ENCODE data around the gene CCDC110.

The CCDC110 gene

DNA sequence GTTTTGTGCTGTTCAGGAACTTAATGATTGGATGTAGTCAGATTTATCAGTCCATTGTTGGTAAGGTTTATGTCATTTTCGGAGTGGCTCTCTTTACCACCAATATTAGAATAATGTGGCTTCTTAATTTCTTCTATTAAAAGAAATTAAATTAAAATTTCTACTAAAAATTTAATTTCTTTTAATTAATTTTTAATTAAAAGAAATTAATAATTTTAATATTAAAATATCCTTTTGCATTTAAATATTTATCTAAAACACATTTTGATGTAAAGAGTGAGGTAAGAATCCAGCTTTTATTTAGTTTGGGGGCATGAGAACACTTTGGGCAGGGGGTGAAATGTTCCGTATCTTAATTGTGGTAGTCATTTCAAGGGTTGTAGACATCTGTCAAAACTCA lies 30.1 kb downstream of the CCDC110 start:
- H3K9me3 ChIP-seq (ENCODE audit: control insufficient read depth, insufficient read depth, low read length): no peaks in the 10 kb centered on the region
- no peak overlapping the region for H3K4me3 ChIP-seq (ENCODE audit: low read depth, low read length)
- H3K27me3 ChIP-seq (ENCODE audit: control insufficient read depth, insufficient read depth, low read length): no peaks in the 10 kb centered on the region
- no peaks in the 10 kb centered on the region for H3K36me3 ChIP-seq (ENCODE audit: control insufficient read depth, insufficient read depth, low read length)
- H3K9ac ChIP-seq (ENCODE audit: low read depth, low read length): no peak overlapping the region
- no peaks in the 10 kb centered on the region for H3K4me1 ChIP-seq (ENCODE audit: control insufficient read depth, insufficient read depth, low read length)

DNA sequence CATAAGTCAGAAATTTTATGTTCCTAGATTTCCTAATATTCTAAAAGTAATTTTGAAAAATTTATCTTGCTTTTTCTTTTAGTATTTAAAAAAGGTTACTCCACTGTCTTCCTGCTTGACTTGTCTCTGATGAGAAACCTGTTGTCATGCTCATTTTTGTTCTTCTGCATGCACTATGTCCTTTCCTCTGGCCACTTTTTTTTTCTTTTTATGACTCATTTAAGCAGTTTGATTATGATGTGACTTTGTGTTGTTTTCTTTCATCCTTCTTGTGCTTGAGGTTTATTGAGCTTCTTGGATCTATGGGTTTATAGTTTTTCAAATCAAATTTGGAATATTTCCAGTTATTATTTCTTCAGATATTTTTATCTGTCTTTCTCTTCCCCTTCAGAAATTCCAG lies 33.7 kb downstream of the CCDC110 start:
- Histone ChIP-seq H3K4me1 (ENCODE audit: control insufficient read depth, insufficient read depth, low read length) (no peaks in the 10 kb centered on the region), H3K36me3 (ENCODE audit: control insufficient read depth, insufficient read depth, low read length) (no peaks in the 10 kb centered on the region), H3K9me3 (ENCODE audit: control insufficient read depth, insufficient read depth, low read length) (no peaks in the 10 kb centered on the region), H3K4me3 (ENCODE audit: low read depth, low read length) (no peak overlapping the region), H3K27me3 (ENCODE audit: control insufficient read depth, insufficient read depth, low read length) (no peaks in the 10 kb centered on the region), H3K9ac (ENCODE audit: low read depth, low read length) (no peak overlapping the region)

DNA sequence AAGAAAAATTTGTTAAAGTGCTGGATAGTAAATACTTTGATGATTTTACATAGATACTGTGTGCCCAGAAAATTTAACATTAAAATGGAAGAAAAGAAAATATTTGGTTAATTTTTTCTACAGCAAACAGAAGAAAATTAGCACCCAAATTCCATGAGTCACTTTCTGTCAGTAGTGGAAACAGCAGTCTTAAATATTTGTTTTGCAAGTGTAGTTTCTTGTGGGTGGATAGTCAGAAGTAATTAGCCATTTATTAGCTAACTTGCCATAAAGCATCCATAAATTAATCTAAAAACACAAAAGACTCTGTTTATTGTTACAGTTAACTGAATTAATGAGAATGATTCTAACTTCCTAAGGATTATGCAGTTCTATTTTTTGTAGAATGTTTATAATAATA lies 36.1 kb downstream of the CCDC110 start:
- Histone ChIP-seq H3K4me1 (ENCODE audit: control insufficient read depth, insufficient read depth, low read length) (no peaks in the 10 kb centered on the region), H3K9ac (ENCODE audit: low read depth, low read length) (no peak overlapping the region), H3K9me3 (ENCODE audit: control insufficient read depth, insufficient read depth, low read length) (no peaks in the 10 kb centered on the region), H3K36me3 (ENCODE audit: control insufficient read depth, insufficient read depth, low read length) (no peaks in the 10 kb centered on the region), H3K27me3 (ENCODE audit: control insufficient read depth, insufficient read depth, low read length) (no peaks in the 10 kb centered on the region), H3K4me3 (ENCODE audit: low read depth, low read length) (no peak overlapping the region)

DNA sequence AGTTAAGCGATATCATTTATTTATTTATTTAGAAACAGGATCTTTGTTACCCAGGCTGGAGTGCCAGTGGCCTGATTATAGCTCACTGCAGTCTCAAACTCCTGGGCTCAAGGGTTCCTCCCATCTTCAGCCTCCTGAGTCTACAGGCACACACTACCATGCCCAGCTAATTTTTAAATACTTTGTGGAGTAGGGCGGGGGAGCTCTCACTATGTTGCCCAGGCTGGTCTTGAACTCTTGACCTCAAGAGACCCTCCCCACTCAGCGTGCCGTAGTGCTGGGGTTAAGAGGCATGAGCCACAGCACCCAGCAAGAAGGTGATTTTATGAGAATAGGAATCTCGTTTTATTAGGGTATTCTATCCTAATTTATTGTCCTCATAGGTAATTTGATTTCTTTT lies 41.9 kb downstream of the CCDC110 start:
- peaks cover 3% of the 10 kb centered on the region for H3K4me1 ChIP-seq (ENCODE audit: control insufficient read depth, insufficient read depth, low read length)
- no peak overlapping the region for H3K9ac ChIP-seq (ENCODE audit: low read depth, low read length)
- H3K27me3 ChIP-seq (ENCODE audit: control insufficient read depth, insufficient read depth, low read length): no peaks in the 10 kb centered on the region
- no peaks in the 10 kb centered on the region for H3K36me3 ChIP-seq (ENCODE audit: control insufficient read depth, insufficient read depth, low read length)
- no peak overlapping the region for H3K4me3 ChIP-seq (ENCODE audit: low read depth, low read length)
- no peaks in the 10 kb centered on the region for H3K9me3 ChIP-seq (ENCODE audit: control insufficient read depth, insufficient read depth, low read length)

DNA sequence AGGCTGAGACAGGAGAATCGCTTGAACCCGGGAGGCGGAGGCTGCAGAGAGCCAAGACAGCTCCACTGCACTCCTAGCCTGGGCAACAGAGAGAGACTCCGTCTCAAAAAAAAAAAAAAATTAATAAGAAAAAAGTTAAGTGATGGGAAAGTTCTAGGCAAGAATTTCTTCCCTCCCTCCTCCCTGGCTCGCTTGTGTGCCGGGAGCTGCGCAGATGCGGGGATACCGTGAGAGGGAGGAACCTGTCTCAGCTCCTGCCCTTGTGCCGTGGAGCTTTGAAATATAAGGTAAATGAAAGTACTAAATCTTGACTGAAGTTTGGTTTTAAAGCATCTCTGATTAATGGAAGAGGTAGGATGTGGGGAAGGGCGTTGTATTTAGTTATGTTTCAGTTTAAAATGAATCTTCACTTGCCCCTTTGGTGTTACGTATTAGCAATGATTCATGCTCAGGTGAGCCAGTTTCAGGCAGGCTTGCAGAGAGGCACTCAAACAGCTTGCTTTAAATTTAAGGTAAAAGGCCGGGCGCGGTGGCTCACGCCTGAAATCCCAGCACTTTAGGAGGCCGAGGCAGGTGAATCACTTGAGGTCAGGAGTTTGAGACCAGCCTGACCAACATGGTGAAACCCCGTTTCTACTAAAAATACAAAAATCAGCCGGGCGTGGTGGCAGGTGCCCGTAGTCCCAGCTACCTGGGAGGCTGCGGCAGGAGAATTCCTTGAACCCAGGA lies 44.4 kb downstream of the CCDC110 start:
- H3K4me3 ChIP-seq (ENCODE audit: low read depth, low read length): no peak overlapping the region
- H3K4me1 ChIP-seq (ENCODE audit: control insufficient read depth, insufficient read depth, low read length): peaks cover 3% of the 10 kb centered on the region
- no peaks in the 10 kb centered on the region for H3K9me3 ChIP-seq (ENCODE audit: control insufficient read depth, insufficient read depth, low read length)
- H3K36me3 ChIP-seq (ENCODE audit: control insufficient read depth, insufficient read depth, low read length): no peaks in the 10 kb centered on the region
- no peaks in the 10 kb centered on the region for H3K27me3 ChIP-seq (ENCODE audit: control insufficient read depth, insufficient read depth, low read length)
- no peak overlapping the region for H3K9ac ChIP-seq (ENCODE audit: low read depth, low read length)

DNA sequence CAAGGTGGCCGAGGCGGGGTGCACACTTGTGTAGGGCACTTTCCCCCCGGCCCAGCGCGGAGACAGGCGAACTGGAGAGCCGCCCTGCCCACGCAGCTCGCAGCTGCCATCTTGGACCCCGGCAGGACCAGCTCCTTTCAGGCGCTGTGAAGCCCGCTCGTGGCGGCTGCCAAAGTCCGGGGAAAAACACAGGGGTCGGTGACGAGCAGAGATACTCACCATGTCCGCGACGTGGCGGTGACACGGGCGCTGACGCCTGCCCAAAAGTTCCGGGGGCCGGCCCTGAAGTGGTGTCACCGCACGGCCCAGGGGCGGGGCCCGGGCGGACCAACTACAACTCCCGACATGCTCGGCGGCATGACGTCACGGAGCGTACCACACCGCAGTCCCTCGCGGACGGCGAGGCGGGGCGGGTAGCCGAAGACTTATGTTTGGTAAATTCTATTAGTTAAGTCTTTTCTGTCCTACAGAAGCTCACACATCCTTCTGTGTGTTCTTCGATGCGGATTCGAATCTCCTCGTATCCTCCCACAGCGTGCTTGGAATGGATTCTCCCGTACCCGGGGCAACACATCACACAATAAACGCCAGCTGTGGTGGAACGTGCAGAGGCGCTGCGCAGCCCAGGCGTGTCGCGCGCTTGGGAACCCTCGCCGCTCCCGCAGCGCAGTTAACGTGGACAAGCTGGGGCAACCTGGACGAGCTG lies 45.7 kb downstream of the CCDC110 start, which contains the start of gene UFSP2:
Gene UFSP2 (minus strand): TSS at position 318 of the 706 bp plus-strand sequence. CDS start 96 bp downstream, at position 222.
- no peaks in the 10 kb centered on the region for H3K27me3 ChIP-seq (ENCODE audit: control insufficient read depth, insufficient read depth, low read length)
- H3K9ac ChIP-seq (ENCODE audit: low read depth, low read length): peak within 1 kb of the TSS; percentile 99
- H3K9me3 ChIP-seq (ENCODE audit: control insufficient read depth, insufficient read depth, low read length): no peaks in the 10 kb centered on the region
- H3K4me3 ChIP-seq (ENCODE audit: low read depth, low read length): peak within 1 kb of the TSS; percentile 92
- no peaks in the 10 kb centered on the region for H3K36me3 ChIP-seq (ENCODE audit: control insufficient read depth, insufficient read depth, low read length)
- H3K4me1 ChIP-seq (ENCODE audit: control insufficient read depth, insufficient read depth, low read length): peaks cover 3% of the 10 kb centered on the region

DNA sequence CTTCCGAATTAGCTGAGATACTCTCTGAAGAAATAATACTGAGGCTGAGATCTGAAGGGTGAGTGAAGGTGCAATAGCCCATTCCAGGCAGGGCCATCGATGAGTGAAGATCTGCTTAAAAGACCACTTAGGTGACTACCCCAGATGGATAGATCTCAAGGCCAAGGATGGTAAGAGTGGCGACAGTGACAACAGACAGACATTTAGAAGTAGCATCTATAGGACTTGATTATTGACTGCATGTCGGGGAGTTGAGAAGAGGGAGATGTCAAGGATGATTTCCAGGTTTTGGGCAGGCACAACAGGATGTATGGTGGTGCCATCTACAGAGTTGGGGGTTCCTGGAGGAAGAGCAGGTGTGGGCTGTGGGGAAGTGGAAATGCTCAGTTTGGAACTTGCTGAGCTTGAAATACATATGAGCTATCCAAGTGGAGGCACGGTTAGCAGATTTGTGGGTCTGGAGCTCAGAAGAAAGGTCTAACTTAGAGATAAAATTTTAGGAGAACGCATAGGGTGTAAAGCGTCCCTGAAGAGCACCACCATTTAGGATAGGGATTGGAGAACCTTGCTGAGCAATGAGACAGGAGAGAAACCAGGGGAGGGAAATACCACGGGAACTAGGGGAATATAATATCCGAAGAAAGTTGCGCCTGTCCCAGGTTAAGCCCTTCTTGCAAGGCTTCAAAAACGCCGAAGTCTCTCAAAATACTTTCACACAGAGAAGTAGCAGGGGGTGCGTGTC lies 46.5 kb downstream of the CCDC110 start:
- H3K9me3 ChIP-seq (ENCODE audit: control insufficient read depth, insufficient read depth, low read length): no peaks in the 10 kb centered on the region
- peak overlapping the region; percentile 99 for H3K9ac ChIP-seq (ENCODE audit: low read depth, low read length)
- H3K36me3 ChIP-seq (ENCODE audit: control insufficient read depth, insufficient read depth, low read length): no peaks in the 10 kb centered on the region
- peak overlapping the region; percentile 92 for H3K4me3 ChIP-seq (ENCODE audit: low read depth, low read length)
- H3K4me1 ChIP-seq (ENCODE audit: control insufficient read depth, insufficient read depth, low read length): peaks cover 3% of the 10 kb centered on the region
- H3K27me3 ChIP-seq (ENCODE audit: control insufficient read depth, insufficient read depth, low read length): no peaks in the 10 kb centered on the region

DNA sequence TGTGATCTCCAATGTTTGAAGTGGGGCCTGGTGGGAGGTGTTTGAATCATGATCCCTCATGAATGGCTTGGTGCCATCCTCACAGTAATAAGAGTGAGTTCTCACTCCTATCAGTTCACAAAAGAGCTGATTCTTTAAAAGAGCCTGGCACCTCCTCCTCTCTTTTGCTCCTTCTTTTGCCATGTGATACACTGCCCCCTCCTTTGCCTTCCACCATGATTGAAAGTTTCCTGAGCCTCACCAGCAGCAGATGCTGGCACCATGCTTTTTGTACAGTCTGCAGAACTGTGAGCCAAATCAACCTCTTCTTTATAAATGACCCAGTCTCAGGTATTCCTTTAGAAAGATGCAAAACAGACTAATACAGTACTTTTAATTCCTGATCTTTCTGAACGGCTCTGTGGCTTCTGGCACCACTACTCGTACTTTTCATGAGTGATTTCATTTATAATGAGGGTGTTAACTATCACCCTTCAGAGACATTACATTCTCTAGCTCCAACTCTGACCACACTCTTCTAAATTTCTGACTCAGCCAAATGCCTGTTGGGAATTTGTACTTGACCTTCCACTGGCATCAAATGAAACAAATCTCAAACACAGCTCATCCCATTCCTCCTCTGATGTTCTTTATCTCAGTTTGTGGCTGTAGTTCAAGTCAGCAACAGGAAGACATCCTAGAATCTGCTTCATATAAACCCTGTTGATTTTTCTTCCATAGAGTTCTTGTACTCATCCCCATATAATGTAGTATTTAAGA lies 50.0 kb downstream of the CCDC110 start:
- no peak overlapping the region for H3K4me3 ChIP-seq (ENCODE audit: low read depth, low read length)

DNA sequence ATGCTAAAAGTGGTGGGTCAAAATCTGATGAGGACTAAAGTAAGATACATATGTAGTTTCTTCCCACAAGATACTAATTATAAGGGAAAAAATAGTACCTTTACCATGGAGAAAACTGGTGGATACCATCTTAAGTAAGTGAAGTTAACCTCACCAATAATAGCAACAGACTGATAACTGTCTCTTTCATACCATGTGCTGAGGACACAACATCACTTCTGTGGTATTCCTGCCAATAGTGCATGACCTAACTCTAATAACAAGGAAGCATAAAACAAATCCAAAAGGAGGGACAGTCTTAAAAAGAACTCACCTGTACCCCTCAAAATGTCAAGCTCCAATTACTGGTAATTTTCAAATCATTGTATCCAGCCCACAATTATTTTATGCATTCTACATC lies 54.6 kb downstream of the CCDC110 start:
- Histone ChIP-seq H3K4me1 (ENCODE audit: control insufficient read depth, insufficient read depth, low read length) (no peaks in the 10 kb centered on the region), H3K27me3 (ENCODE audit: control insufficient read depth, insufficient read depth, low read length) (no peaks in the 10 kb centered on the region), H3K4me3 (ENCODE audit: low read depth, low read length) (no peak overlapping the region), H3K36me3 (ENCODE audit: control insufficient read depth, insufficient read depth, low read length) (peaks cover 6% of the 10 kb centered on the region), H3K9me3 (ENCODE audit: control insufficient read depth, insufficient read depth, low read length) (no peaks in the 10 kb centered on the region), H3K9ac (ENCODE audit: low read depth, low read length) (no peak overlapping the region)

More for the DNA sequence above, 50.0 kb downstream of the CCDC110 start:
- no peak overlapping the region for H3K9ac ChIP-seq (ENCODE audit: low read depth, low read length)
- no peaks in the 10 kb centered on the region for H3K9me3 ChIP-seq (ENCODE audit: control insufficient read depth, insufficient read depth, low read length)
- H3K36me3 ChIP-seq (ENCODE audit: control insufficient read depth, insufficient read depth, low read length): peaks cover 6% of the 10 kb centered on the region
- no peaks in the 10 kb centered on the region for H3K27me3 ChIP-seq (ENCODE audit: control insufficient read depth, insufficient read depth, low read length)
- H3K4me1 ChIP-seq (ENCODE audit: control insufficient read depth, insufficient read depth, low read length): peaks cover 3% of the 10 kb centered on the region

DNA sequence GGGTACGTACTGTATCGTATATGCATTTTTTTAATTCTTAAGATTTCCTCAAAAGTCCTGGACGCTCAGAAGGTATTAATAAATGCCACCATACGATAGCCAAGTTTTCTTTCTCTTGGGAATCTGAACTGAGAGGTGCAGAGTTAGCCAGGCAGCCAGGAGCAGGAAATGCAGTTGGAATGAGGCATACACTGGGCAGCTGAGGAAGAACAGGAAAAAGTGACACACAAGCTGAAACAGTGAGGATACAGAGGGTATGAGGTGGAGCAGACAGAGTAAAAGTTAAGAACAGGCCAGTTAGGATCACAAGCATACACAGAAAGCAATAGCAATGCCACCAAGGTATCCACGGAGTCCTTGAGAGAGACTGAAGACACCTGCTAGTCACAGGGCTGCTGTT lies 59.1 kb downstream of the CCDC110 start:
- H3K9ac ChIP-seq (ENCODE audit: low read depth, low read length): no peak overlapping the region
- no peak overlapping the region for H3K4me3 ChIP-seq (ENCODE audit: low read depth, low read length)
- peaks cover 4% of the 10 kb centered on the region for H3K9me3 ChIP-seq (ENCODE audit: control insufficient read depth, insufficient read depth, low read length)
- peaks cover 2% of the 10 kb centered on the region for H3K36me3 ChIP-seq (ENCODE audit: control insufficient read depth, insufficient read depth, low read length)
- no peaks in the 10 kb centered on the region for H3K4me1 ChIP-seq (ENCODE audit: control insufficient read depth, insufficient read depth, low read length)
- H3K27me3 ChIP-seq (ENCODE audit: control insufficient read depth, insufficient read depth, low read length): no peaks in the 10 kb centered on the region

DNA sequence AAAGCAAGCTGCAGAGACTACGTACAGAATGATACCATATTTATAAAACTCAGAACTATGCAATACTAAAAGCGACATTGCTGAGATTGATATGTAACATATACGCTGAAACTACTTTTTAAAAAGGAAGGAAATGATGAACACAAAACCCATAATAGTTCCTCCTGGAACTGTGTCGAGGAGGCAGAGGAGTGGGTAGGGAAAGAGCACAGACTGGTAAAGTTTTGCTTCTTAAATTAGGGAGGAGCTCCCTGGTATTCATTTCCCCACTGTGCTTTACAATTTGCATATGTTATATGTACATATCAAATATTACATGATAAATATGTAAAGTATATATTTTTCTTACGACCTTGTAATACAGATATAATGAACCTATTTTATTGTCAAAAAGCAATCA lies 59.7 kb downstream of the CCDC110 start:
- Histone ChIP-seq H3K36me3 (ENCODE audit: control insufficient read depth, insufficient read depth, low read length) (no peaks in the 10 kb centered on the region), H3K4me1 (ENCODE audit: control insufficient read depth, insufficient read depth, low read length) (no peaks in the 10 kb centered on the region), H3K9me3 (ENCODE audit: control insufficient read depth, insufficient read depth, low read length) (peaks cover 4% of the 10 kb centered on the region), H3K27me3 (ENCODE audit: control insufficient read depth, insufficient read depth, low read length) (no peaks in the 10 kb centered on the region), H3K4me3 (ENCODE audit: low read depth, low read length) (no peak overlapping the region), H3K9ac (ENCODE audit: low read depth, low read length) (no peak overlapping the region)
